Fibroblast of gingiva (primary cell): ENCODE measurements around the gene FOXK2.
"Not testable (repeated sequence)": the region's sequence is repeated elsewhere in the genome, so short reads cannot be mapped to it uniquely, and the experiment has no call there.

Experiments
- DNase-seq: peaks from one replicate; pipeline ENCODE4 v3.0.0-alpha.2; 2011; ENCODE audit warnings: low read depth

Gene FOXK2

DNA sequence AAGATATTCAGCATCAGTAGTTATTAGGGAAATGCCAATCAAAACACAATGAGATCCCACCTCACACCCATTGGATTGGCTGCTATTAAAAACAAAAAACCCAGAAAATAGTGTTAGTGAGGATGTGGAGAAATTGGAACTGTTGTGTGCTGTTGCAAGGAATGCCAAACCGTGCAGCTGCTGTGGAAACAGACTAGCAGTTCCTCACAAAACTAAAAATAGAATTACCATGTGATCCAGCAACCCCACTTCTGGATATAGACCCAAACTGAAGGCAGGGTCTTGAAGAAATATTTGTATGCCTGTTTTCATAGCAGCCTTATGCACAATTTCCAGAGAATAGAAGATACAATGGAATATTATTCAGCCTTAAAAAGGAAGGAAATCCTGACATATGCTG lies 46.0 kb downstream of the FOXK2 start:
- DNase-seq, result no peak

DNA sequence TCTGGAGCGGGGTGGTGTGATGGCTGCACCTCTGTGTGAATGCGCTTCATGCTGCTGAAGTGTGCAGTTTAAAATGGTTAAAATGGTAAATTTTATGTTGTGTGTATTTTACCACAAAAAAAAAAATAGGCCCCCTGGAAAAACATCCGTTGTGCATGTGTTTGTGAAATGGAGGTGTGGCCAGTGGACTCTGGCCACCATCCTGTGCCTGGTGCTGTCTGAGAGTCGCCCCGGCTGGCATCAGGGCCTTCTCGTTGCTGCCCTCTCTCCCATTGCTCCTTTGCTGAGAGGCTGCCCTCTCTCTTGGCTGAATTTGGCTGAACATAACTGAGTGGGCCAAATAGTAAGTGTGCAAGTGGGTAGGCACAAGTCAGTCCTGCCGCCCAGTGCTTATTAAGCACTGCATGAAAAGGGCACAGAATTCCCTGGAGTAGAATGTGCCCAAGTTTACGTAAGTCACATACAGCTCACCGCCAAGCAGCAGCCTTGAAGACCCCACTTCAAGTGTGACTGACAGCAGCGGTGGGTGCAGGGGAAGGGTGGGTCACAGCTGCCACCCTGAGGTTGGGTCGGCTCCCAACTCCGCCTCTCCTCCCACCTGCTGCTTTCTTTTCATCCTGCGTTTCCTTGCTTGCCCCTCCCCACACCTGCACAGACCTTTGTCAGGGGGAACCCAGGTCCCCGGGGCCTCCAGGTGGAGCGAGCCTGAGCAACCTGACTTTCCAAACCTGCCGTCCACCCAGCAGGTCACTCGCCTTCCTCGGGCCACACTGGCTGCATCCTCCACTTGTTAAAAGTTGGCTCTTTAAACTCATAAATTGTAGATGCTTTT lies 46.8 kb downstream of the FOXK2 start:
- DNase-seq, result no peak

DNA sequence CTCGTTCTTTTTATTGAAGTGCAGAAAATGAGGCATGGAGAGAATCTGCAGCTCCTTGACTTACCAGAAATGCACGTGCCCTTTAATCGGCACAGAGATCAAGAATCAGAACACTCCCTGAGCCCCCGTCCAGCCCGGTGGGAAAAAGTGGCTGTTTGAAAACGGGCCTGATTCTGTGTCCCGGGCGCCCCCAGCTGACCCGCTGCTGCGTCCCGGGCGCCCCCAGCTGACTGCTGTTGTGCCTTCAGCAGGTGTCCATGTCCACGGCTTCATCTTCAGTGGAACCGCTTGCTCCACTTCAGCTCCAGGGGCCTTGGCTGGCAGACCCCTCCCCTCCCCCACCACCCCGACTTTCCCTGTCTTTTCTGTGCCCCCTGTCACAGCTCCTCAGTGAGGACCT lies 47.8 kb downstream of the FOXK2 start:
- no peak for DNase-seq

DNA sequence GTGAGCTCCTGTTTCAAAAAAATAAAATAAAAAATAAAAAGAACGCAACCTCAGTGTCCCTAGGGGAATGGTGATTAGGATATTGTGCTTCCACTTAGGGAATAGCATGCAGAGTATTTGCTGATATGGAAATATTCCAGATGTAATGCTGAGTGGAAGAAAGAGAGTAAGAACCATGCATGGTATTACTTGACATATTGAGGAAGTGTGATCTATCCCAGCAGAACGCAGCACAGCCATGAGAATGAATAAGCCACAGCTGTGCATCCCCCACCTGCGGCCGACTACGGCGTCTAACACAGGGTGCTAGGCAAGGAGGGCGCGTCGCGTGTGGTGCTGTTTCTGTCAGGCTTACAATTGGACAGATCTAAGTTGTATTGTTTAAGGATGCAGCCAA lies 49.5 kb downstream of the FOXK2 start:
- DNase-seq, result no peak

DNA sequence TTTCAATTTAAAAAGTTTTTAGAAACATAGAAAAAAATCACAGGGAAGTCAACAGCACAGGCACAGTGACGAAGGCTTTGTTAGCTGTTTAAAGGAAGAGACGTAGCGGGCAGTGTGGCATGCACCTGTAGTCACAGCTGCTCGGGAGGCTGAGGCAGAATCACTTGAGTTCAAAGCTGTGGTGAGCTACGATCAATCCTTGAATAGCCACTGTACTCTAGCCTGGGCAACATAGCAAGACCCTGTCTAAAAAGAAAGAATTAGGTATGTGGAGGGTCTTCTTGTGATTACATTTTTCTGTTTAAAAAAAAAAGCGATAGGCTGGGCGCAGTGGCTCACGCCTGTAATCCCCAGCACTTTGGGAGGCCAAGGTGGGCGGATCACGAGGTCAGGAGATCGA lies 50.1 kb downstream of the FOXK2 start:
- no peak for DNase-seq

DNA sequence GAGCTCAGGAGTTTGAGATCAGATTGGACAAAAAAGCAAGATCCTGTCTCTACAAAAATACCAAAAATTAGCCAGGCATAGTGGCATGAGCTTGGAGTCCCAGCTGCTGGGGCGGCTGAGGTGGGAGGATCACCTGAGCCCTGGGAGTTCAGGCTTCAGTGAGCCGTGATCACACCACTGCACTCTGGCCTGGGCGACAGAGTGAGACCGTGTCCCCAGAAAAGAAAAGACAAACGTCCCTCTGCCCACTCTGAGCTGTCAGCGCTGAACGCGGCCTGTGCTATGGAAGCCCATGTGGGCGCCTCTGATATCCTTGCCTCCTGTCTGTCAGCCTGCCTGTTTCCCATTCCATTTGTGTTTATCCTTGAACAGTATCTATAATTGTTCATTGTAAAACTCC lies 50.7 kb downstream of the FOXK2 start:
- no peak for DNase-seq

DNA sequence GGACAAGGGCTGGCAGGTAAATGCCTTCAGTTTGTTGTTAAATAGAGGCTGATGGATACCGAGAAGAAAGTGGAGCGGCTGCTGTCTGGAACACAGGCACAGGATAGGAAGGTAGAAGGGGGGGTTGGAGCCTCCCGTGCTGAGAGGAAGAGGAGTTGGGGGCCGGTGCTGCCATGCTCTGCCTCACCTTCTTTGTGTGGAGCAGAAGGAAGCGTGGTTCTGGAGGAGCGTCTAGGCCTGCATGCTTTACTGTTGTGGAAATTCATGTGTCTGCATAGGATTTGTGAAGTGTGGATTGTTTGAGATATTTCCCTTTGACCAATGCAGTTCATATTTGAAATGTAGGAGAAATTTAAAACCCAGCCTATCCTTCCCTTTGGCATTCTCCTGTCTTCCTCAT lies 52.3 kb downstream of the FOXK2 start:
- no peak for DNase-seq

DNA sequence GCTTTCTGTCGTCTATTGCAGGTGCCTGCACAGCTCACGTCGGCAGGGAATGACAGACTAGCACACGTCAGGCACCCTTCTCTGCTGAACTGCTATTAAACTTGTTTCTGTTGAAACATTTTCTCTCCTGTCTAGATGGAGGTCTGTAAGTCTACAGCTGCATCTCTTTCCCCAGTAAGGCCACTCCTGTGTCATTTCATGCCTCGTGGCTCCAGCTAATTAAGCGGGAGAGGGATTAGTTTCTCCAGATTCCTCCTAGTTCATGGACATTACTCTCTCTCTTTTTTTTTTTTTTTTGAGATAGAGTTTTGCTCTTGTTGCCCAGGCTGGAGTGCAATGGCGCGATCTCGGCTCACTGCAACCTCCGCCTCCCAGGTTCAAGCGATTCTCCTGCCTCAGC lies 54.5 kb downstream of the FOXK2 start:
- no peak for DNase-seq

DNA sequence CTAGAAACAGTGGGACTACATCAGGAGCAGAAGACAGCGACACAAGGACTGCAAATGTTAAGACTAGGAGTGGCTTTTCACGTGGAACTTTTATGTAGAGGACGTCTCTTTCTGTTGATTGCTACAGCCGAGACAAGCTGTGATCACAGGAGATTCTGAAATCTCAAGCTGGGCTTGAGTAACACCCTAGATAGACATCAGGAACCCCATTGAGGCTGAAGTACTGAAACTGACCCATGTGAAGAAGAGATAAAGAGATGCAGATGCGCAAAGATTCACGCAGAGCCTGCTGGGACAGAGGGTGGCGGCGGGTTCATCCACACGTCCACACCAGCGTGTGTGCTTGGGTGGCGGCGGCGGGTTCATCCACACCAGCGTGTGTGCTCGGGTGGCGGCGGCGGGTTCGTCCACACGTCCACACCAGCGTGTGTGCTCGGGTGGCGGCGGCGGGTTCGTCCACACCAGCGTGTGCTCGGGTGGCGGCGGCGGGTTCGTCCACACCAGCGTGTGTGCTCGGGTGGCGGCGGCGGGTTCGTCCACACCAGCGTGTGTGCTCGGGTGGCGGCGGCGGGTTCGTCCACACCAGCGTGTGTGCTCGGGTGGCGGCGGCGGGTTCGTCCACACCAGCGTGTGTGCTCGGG lies 56.2 kb downstream of the FOXK2 start:
- DNase-seq, result not testable (repeated sequence)

DNA sequence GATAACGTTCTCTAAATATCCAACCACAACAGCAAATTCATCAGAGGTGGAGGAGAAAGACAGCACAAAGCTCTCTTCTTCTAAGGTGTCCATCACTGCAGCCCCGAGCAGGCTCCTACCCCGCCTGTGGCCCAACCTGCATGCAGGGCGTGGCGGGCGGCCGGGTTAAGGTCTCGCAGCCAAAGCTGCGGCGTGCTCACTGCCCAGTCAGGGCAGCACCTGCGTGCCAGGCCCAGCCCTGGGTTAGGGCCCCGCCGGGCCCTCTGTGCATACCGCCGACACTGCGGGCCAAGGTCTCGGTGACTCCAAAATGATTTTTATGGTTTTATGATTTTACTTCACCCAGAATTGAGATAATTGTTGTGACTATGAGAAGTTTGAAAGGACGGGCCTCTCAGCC lies 57.8 kb downstream of the FOXK2 start:
- DNase-seq, result no peak

DNA sequence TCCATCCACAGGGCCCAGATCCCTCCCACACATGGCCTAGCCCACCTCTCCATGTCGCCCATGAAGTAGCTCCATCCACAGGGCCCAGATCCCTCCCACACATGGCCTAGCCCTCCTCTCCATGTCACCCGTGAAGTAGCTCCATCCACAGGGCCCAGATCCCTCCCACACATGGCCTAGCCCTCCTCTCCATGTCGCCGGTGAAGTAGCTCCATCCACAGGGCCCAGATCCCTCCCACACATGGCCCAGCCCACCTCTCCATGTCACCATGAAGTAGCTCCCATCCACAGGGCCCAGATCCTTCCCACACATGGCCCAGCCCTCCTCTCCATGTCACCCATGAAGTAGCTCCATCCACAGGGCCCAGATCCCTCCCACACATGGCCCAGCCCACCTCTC lies 60.4 kb downstream of the FOXK2 start:
- DNase-seq, result not testable (repeated sequence)

DNA sequence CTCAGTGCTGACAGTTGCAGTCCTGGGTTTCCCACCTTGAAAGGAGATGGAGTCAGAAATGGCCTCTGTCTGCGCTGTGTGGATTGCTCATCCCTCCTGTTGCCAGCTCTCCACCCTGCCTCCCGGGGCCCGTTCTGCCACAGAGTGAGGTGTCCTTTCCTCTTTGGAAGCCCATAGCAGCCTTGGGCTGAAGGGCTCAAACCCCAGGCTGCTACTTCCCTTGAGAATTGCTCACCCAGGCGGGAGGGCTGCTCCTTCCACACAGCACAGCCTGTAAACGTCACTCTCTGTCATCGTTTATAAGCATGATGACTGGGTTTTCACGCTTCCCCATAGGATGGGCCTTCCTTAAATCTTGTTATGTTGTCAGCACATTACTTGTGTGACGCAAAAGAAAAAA lies 62.7 kb downstream of the FOXK2 start:
- DNase-seq, result no peak

DNA sequence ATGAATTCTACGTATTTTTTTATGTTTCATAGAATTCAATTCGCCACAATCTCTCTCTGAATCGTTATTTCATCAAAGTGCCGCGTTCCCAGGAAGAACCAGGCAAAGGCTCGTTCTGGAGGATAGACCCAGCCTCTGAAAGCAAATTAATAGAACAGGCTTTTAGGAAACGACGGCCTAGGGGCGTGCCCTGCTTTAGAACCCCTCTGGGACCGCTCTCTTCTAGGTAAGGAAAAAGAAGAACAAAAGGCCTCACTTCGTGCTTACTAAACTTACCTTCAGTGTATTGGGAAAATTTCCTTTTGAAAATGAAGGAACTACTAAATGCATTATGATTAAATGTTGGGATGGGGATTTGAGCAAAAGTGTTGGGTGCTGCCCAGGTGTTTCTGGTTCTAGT lies 63.2 kb downstream of the FOXK2 start:
- DNase-seq, result no peak

DNA sequence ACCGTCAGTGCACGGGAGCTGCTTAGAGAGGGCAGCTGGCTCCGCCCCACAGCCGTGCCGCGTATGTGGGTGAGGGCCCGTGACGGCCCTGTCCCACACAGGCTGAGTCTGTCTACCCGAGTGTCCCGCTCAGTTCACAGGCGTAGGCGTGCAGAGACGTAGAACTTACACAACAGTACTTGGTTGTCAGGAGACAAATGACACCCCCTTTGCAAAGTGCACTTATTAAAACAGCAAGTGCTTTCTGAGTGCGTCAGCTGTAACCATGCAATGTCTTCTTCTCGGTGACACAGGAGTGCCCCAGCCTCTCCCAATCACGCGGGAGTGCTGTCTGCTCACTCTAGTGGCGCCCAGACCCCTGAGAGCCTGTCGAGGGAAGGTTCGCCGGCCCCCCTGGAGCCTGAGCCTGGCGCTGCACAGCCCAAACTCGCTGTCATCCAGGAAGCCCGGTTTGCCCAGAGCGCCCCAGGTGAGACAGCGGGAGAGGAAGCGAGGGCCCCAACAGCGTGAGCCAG lies 64.2 kb downstream of the FOXK2 start:
- DNase-seq, result no peak

DNA sequence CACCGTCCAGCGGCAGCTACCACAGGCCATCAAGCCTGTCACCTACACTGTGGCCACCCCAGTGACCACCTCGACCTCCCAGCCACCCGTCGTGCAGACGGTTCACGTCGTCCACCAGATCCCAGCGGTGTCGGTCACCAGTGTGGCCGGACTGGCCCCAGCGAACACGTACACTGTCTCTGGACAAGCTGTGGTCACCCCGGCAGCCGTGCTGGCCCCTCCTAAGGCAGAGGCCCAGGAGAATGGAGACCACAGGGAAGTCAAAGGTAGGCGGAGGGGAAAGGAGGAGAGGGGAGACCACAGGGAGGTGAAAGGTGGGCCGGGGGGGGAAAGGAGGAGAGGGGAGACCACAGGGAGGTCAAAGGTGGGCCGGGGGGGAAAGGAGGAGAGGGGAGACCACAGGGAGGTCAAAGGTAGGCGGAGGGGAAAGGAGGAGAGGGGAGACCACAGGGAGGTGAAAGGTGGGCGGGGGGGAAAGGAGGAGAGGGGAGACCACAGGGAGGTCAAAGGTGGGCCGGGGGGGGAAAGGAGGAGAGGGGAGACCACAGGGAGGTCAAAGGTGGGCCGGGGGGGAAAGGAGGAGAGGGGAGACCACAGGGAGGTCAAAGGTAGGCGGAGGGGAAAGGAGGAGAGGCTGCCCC lies 66.5 kb downstream of the FOXK2 start:
- not testable (repeated sequence) for DNase-seq

DNA sequence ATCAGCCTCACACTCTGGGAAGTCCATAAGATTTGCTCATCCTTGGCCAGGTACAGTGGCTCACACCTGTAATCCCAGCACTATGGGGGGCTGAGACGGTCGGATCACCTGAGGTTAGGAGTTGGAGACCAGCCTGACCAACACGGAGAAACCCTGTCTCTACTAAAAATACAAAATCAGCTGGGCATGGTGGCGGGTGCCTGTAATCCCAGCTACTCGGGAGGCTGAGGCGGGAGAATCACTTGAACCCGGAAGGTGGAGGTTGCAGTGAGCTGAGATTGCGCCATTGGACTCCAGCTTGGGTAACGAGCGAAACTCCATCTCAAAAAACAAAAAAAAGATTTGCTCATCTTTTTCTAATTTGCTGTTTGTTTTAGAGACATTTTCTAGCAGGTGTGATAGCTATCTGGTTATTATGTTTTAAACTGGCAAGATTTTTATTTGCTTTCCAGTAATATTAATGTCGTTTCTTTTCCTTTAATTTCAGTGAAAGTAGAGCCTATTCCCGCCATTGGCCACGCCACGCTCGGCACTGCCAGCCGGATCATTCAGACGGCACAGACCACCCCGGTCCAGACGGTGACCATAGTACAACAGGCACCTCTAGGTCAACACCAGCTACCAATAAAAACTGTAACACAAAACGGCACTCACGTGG lies 67.2 kb downstream of the FOXK2 start:
- no peak for DNase-seq

DNA sequence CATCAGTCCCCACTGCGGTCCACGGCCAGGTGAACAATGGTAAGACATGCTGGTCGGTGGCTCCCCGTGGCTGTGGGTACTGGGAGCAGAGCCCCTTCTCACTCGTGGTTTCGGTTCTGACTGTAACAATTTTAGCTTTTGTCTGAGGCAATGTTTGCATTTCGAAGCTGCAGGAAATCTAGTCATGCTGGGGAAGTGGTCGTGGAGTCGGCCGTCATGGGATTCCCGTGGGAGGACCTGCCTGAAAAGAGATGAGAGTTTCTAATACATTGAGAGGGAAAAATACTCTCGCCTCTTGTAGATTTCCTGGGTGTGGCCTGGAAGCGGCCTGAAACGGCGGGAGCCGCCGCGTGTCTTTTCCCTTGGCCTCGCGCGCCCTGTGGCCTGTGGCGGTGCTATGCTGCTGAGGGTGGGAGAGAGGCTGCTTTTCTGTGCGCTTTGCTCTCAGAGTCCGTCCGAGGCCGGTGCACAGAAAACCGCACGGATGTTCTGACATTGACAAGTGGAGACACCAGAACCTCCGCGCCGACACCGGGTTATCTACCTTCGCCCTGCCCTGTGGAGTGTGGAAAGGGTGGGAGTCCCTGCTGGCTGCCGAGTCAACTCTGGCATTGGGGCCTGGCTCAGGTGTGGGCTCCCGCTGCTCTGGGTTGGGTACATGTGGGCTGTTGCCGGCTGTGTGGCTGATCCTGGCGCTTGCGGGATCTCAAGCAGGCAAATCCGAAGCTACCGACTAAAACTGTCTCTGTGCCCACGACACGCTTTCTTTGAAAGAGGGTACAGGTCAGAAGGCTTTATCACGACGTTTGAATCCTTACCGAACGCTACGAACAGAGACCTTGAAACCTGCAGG lies 67.9 kb downstream of the FOXK2 start:
- no peak for DNase-seq

DNA sequence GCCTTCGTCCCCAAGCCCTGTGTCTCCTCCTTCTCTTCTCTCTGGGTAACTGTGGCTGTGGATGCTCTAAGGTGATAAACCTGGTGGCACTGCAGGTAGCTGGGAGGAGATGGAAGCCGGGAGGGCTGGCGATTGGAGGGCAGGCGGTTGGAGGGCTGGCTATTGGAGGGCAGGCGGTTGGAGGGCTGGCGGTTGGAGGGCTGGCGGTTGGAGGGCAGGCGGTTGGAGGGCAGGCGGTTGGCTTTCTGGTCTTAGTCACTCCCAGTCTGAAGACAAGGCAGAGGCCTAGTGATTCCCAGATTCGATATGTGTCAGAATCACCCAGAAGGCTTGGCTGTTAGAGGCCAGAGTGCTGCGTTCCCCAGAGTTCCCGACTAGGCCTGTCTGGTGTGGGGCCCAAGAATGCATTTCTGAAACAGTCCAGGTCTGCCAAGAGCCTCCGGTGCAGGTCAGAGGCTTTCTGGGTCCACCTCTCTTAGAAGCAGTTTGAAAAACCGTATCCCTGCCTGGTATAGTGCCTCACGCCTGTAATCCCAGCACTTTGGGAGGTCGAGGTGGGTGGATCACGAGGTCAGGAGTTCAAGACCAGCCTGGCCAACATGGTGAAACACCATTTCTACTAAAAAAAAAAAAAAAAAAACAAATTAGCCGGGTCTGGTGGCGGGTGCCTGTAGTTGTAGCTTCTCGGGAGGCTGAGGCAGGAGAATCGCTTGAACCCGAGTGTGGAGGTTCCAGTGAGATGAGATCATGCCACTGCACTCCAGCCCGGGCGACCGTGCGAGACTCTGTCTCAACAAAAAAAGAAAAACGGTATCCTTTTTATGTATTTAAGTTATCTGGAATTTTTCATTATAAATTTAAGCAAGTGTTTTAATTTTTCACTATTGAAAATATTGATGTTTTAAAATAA lies 69.0 kb downstream of the FOXK2 start:
- DNase-seq, result no peak

DNA sequence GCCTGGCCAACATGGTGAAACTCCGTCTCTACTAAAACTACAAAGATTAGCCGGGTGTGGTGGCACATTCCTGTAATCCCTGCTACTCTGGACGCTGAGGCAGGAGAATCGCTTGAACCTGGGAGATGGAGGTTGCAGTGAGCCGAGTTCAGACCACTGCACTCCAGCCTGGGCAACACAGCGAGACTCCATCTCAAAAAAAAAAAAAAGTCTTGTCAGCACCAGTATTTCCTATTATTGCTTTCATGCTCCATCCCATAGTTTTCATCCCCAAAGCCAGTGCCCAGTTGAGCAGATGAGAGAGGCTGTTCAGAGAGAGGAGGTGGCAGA lies 70.3 kb downstream of the FOXK2 start:
- DNase-seq, result no peak

DNA sequence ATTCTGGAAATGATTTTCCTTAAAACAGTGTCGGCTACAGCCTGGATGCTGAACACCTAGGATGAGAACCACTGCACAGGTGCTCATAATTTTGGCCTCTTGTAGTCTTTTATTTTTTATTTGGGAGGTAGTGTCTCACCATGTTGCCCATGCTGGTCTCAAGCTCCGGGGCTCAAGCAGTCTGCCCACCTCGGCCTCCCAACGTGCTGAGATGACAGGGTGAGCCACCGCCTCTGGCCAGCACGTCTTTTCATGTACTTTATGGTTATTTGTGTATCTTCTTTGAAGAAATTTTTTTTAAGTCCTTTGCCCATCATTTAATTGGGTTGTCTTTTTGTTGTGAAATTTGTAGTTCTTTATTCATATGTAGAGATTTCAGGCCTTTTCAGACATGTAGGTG lies 70.7 kb downstream of the FOXK2 start:
- DNase-seq, result no peak
